ENCODE results near the gene FBXO15.

FBXO15 gene

DNA sequence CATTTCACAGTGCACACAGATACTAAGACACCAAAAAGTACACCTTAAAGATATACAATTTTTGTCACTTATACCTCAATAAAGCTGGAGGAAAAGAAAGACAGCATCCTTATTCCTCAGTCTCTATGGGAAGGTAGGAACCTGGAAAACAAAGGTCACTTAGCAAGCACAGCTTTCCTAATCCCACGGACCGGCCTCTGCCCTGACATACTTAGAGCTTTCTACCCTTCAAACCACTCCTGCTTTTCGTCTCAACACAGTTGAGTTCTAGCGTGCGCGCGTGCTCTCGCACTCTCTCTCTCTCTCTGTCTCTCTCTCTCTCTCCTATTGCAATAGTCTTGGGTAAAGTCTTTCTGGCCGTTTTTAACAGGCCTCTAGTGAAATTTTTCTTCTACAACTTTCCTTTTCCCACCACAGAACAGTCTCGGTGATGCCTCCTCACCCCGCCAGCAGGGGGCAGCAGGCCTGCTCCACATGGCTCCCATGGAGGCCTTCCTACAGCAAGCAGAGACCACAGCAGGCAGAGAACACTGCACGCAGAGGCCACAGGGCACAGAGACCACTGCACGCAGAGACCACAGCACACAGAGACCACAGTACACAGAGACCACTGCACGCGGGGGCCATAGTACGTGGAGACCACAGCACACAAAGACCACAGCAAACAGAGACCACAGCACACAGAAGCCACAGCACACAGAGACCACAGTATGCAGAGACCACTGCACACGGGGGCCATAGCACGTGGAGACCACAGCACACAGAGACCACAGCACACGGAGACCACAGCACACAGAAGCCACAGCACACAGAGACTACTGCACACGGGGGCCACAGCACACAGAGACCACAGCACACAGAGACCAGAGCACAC, 106.9 kb downstream of the FBXO15 start:
- no peak for DNase-seq

DNA sequence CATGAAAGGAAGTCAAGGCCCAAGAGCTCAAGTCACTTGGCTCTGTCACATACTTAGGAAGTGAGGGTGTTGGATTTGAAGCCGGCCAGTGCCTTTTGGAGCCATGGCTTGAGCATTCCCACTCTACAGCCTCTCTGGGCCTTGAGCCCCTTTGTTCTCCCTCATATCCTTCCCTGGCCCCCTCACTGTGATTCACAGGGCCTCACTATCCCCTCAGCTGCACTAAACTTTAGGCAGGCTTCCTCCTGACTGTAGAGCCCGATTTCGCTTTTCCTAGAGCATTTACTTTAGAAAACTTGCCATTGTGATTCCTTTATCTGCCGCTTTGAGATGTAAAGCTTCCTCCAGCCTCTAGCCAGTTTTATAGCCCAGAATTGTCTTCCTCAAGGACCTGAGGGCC, 107.6 kb downstream of the FBXO15 start:
- DNase-seq, result no peak

DNA sequence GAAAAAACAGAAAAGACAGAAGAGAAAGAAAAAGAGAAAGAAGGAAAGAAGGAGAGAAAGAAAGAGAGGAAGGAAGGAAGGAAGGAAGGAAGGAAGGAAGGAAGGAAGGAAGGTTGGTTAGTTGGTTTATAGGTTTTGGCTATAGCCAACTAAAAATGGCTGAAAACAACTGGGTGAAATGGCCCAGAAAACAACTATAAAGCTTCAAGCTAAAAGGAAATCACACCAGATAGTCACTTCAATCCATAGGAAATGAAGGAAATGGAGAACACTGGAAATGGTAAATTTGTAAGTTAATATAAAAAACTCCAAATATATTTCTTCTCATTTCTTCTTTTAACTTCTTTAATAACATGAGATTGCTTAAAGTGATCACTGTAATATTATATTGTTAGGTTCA, 118.5 kb downstream of the FBXO15 start:
- DNase-seq, result no peak
